HG02970 (cell line): ENCODE measurements around the gene CAMK2D.
A peak's percentile ranks its signal among the peaks of the same experiment; 100 is the strongest.

Source experiments
- ATAC-seq: cut with Tn5 transposase; IDR thresholded peaks from one replicate; pipeline ENCODE4 v1.9.1; 2021; ENCODE audit warnings: mild to moderate bottlenecking, moderate library complexity, moderate number of reproducible peaks; ENCODE audit not compliant: unreplicated experiment, low FRiP score

CAMK2D gene

DNA sequence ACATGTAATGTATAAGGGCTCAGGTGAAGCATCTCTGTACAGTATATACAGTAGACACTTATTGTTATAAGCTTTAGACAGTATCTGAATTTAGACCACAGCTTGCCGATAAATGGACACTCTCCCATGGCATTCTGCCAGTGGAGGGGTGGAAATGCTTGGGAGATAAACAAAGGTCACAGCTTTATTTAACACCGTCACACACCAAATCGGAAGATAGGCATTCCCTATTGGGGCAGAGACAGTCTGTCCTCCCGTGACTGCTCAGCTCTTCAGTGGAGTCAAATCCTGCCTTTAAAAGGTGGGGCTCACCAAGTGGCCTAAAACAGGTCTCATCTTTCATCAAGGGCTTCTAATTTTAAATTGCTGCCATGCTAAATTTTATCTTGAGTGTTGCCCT, 178.8 kb downstream of the CAMK2D start:
- no peak for ATAC-seq

GRCh38 chr4:113579360-113579759, 182.2 kb downstream of the CAMK2D start:
- ATAC-seq = no peak

DNA sequence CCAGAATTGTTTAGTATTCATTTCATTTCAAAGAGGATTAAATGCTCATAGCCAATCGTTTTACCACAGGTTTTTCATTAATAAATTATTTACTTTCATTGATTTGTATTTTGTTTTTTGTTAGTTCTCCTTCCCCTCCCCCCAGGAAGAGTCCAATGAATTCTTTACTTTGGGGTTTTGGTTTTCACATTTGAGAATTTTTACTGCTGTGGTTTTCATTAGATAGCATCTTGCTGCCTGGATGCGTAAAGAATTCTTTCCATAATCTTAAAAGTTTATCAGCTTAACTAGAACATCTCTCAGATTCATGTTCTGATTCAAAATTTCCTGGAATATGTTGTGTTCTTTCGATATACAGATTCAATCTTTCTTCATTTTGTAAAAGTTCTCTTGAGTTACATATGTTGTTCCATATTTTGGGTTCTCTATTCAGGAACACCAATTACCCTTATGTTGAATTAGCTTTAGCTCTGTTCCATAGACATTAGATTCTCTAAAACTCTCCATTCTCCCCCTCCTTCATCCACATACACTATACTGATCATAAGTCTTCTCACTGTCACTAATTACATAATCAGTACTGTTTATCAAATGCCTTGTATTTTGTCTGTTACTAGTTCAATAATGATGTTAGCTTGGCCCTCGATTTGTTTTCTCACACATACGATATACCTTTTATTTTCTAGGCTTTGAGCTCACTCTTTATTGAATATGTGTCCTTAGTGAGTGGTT, 184.4 kb downstream of the CAMK2D start:
- ATAC-seq = no peak

DNA sequence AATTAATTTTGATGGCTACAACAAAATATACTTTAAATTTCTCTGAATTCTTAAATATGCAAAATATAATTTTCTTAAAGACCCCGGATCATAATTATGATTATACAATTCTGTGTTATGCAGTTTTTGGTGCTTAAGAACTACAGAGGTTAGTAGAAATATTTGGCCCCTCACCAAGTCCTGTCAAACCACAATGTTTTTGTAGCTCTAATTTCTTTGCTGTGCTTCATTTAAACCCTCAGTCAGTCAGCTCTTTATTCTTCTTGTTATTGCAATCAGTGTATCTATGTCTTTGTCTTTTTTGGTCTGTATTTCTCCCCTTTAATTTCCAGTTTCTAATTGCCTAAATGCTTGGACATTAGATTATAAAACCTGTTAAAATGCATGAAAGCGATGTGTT, 186.1 kb downstream of the CAMK2D start:
- no peak for ATAC-seq

DNA sequence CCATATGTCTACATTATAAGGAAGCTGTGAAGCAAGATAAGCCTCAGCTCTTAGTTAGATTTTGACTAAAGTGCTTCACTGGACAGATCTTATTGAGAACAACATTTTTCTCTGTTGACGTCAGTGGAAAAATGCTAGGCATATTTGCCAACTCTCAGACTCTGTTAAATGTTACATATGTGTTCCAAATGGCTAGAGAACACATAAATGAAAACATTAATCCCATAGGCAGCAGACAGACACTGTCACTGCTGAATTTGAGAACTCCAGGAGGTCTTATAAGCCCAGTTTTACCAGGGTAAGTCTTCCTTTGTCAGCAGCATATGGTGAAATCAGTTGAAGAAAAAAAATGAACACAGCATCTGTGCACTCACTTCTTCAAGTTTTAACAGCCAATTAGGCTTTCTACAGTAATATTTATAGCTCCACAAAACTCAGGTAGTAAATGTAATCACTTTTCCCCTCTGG, 186.9 kb downstream of the CAMK2D start:
- ATAC-seq = no peak

- ATAC-seq = no peak
Measured at GRCh38 chr4:113572620-113573019, 188.9 kb downstream of the CAMK2D start.

- no peak for ATAC-seq
Measured at GRCh38 chr4:113566015-113566795, 195.3 kb downstream of the CAMK2D start.

- no peak for ATAC-seq
Measured at GRCh38 chr4:113565702-113566012, 195.9 kb downstream of the CAMK2D start.

GRCh38 chr4:113564493-113564892, 197.0 kb downstream of the CAMK2D start:
- peak; percentile 39 for ATAC-seq

DNA sequence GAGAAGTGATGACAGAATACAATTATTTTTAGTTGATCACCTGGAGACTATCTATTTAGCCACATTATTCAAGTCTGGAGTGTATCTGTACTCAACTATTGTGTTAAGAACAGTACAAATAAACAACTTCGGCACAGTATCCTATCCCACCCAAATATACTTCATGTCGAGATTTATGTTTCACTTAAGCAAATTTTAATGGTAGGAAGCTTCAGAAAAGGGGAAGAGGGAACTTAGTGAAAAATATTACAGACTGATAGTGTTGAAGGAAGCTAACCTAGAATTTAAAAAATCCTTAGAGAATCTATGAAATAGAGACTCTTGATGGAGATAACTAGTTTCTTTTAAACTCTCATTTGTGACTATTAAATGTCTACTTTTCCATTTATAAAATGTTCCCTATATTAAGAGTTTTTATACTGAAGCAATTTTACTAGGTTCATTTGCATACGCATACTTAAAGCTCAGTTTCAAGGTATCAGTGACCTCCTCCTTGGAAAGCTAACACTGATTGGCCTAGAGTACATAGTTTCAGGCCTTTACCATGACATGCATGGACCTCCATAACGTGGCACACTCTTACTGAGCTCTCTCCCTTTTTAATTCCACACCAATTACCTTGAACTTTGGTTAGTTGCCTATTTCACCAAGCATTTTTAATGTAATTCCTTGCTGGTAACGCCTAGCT, 197.7 kb downstream of the CAMK2D start:
- no peak for ATAC-seq

DNA sequence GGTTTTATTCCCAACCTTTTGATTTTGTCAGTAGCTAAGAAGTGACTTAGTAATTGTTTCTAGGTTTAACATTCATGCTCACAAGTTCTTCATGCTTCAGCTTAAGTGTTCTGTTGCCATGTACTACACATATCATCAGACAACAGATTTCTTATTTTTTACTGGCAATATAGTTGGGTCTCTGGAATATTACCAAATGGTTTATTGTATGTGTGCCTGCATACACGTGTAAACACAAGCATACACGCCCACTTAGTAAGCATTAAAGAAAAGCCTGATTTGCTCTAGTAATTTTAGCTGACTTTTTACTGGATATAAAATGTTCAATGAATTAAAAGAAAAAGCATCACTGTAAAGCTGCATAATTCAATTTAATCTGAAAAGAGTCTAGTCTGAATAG, 199.8 kb downstream of the CAMK2D start:
- no peak for ATAC-seq

GRCh38 chr4:113561092-113561491, 200.4 kb downstream of the CAMK2D start:
- no peak for ATAC-seq

- ATAC-seq = no peak
Measured at GRCh38 chr4:113560579-113560978, 201.0 kb downstream of the CAMK2D start.

GRCh38 chr4:113559947-113560346, 201.6 kb downstream of the CAMK2D start:
- ATAC-seq = no peak

DNA sequence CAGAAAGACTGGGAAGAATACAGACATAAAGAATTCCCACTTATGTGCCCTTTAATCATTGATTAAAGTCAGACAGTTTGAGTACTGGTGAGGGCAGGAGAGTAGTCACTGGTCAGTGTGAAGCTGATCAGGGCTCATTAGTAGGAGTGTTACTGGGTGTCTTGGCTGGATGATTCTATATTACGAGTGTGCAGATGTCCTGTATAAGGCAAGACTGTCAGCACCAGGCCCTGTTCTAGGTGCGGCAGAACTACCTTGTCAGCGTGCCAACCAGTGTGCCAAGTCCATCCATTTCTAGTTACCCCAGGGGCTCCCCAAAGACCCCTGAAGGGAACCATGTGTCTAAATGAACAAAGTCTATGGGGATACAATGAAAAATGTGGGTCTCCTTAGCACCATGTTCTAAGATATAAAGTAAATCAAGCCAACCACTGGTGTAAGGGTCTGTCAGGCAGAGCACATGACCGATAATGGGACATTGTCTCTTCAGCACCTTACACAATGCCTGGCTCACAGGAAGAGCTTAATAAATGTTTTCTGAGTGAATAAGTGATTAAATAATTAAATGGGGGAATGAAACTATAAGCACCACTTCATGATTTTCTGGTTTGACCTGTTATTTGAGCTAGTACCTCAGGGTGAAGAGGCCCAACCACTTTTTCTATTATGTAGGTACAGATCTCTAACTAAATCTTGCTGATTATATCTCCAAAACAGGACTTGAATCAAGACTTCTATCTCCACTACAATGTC, 205.0 kb downstream of the CAMK2D start:
- ATAC-seq = no peak

DNA sequence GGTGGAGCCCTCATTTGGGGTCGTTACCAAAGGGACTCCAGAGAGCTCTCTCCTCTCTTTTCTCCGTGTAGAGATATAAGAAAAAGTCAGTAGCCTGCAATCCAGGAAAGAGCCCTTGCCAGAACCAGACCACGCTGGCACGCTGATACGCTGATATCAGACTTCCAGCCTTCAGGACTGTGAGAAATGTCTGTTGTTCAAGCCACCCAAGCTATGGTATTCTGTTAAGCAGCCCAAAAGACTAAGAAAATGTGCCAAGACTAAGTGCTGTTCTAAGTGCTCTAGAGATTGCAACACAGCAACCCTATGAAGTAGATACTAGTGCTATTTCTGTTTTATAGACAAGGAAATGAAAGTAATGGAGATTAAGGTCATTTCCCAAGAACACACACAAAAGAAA, 205.7 kb downstream of the CAMK2D start:
- no peak for ATAC-seq

GRCh38 chr4:113553082-113553481, 208.5 kb downstream of the CAMK2D start:
- no peak for ATAC-seq

GRCh38 chr4:113550510-113550909, 211.0 kb downstream of the CAMK2D start:
- no peak for ATAC-seq

- ATAC-seq = no peak
Measured at GRCh38 chr4:113548303-113548702, 213.2 kb downstream of the CAMK2D start.

DNA sequence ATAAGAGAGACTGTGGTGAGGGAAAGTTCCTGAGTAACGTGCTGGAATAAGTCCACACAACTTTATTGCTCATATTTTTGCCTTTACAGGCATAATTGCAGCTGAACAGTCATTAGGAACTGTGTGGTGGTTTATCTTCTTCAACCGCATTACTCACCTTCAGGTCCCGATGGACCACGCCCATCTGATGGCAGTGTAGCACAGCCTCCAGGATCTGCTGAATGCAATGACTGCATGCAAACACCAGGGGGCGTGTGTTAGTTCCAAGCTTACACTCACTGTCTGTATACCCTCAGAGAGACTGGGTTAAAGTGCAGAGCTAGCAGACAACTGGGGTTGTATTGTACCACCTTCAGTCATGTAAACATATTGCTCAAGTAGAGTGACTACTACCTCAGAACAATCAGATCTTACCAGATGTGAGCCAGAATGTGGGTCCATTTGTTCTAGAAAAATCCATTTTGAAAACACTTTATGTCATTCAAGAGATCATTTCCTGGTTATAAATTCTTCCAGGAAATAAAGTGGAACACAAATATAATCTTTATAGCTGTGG, 214.0 kb downstream of the CAMK2D start:
- ATAC-seq = peak; percentile 98
